Fibroblast of lung (primary cell): ENCODE data around the gene NKRF. TPM values are rescaled to one million over a fixed set of nuclear protein-coding genes. Genes with fewer than 3 reads are reported as not detected.

Experiments
- DNase-seq, 2 donors: peaks; one replicate each; pipeline versions ENCODE4 v3.0.0 to v3.0.0-alpha.2; 2010; ENCODE audit warnings: low read depth in 2 of 2
- H2AFZ ChIP-seq: 2 replicates; pipeline ENCODE4 v1.5.1; 2012; ENCODE audit warnings: low read length, control low read depth, inconsistent platforms
- H3K27ac ChIP-seq: 2 replicates; pipeline ENCODE4 v1.5.1; 2011; ENCODE audit warnings: low read length, control low read depth; ENCODE audit not compliant: insufficient read depth
- H3K27me3 ChIP-seq: 2 replicates; pipeline ENCODE4 v1.5.1; 2011; ENCODE audit warnings: mild to moderate bottlenecking, low read length; ENCODE audit not compliant: control insufficient read depth, insufficient read depth
- H3K36me3 ChIP-seq: 2 replicates; pipeline ENCODE4 v1.5.1; 2011; ENCODE audit warnings: low read length; ENCODE audit not compliant: control insufficient read depth, insufficient read depth
- H3K4me1 ChIP-seq: 2 replicates; pipeline ENCODE4 v1.5.1; 2011; ENCODE audit warnings: low read length; ENCODE audit not compliant: control insufficient read depth, insufficient read depth; ENCODE audit errors: extremely low read depth
- H3K4me2 ChIP-seq: 2 replicates; pipeline ENCODE4 v1.5.1; 2011; ENCODE audit warnings: low read length, control low read depth; ENCODE audit not compliant: insufficient read depth; ENCODE audit errors: extremely low read depth
- H3K4me3 ChIP-seq, 4 experiments: fragments of 200-600 bp in 1 of 4; sonication (generic) in 1 of 4; replicated peaks in 1 of 4; 2 replicates each; pipeline ENCODE4 v1.5.1; 2011 to 2016; ENCODE audit warnings: low read length in 4 of 4, low read depth in 3 of 4, mild to moderate bottlenecking in 3 of 4, control low read depth in 2 of 4, inconsistent platforms in 1 of 4, mixed read lengths in 1 of 4; ENCODE audit not compliant: insufficient read depth in 1 of 4; ENCODE audit errors: control extremely low read depth in 1 of 4
- H3K79me2 ChIP-seq: 2 replicates; pipeline ENCODE4 v1.5.1; 2012; ENCODE audit warnings: mild to moderate bottlenecking, low read length, inconsistent platforms; ENCODE audit not compliant: control insufficient read depth, insufficient read depth
- H3K9ac ChIP-seq: 2 replicates; pipeline ENCODE4 v1.5.1; 2011; ENCODE audit warnings: mild to moderate bottlenecking, low read length, control low read depth; ENCODE audit not compliant: insufficient read depth
- H3K9me3 ChIP-seq: 2 replicates; pipeline ENCODE4 v1.5.1; 2012; ENCODE audit warnings: low read depth, low read length; ENCODE audit not compliant: control insufficient read depth, insufficient read depth
- H4K20me1 ChIP-seq: 2 replicates; pipeline ENCODE4 v1.5.1; 2011; ENCODE audit warnings: low read length; ENCODE audit not compliant: control insufficient read depth, insufficient read depth; ENCODE audit errors: extremely low read depth
- EZH2 ChIP-seq: IDR thresholded peaks from 2 replicates; pipeline ENCODE4 v1.5.1; 2012; ENCODE audit warnings: low read length, control low read depth, mild to moderate bottlenecking; ENCODE audit errors: missing control alignments
- polyA plus RNA-seq, 2 donors: library from polyadenylated mRNA; depleted of rRNA in 1 of 2; stranded (reverse) in 1 of 2; unstranded in 1 of 2; fragments of >200 nt; gene quantifications; 2 replicates each; pipeline ENCODE4 v1.2.1, GENCODE V29; 2011 to 2012; ENCODE audit warnings: missing spikeins in 1 of 2
- total RNA-seq: library from RNA; depleted of rRNA; stranded (reverse); fragments of >200 nt; gene quantifications from 2 replicates; pipeline ENCODE4 v1.2.1, GENCODE V29; 2014
- TF ChIP-seq, protein P1 (sequence below), 2 donors: IDR thresholded peaks in 1 of 2; conservative IDR thresholded peaks in 1 of 2; 1 replicate in 1 of 2; 2 replicates in 1 of 2; pipeline ENCODE4 v1.5.1; 2011 to 2012; ENCODE audit warnings: low read length in 2 of 2, control low read depth in 1 of 2, inconsistent platforms in 1 of 2, low read depth in 1 of 2, mild to moderate bottlenecking in 1 of 2

Gene NKRF
- total and polyA plus RNA-seq, 2 donors (not counting 1 experiment from before 2014, with no cell fraction given): 4.1 to 7.1 TPM

GRCh38 chrX:119618439-119618838, 12.2 kb upstream of the NKRF start:
- no peak overlapping the region for H3K27ac ChIP-seq
- no peaks in the 10 kb centered on the region for H3K9me3 ChIP-seq
- no peaks in the 10 kb centered on the region for H3K27me3 ChIP-seq
- H3K4me3 ChIP-seq: no peak overlapping the region
- no peaks in the 10 kb centered on the region for H4K20me1 ChIP-seq
- no peaks in the 10 kb centered on the region for H3K4me1 ChIP-seq
- H3K36me3 ChIP-seq: no peaks in the 10 kb centered on the region
- H2AFZ ChIP-seq: no peak overlapping the region
- no peak for TF ChIP-seq EZH2
- TF ChIP-seq, protein P1, sequence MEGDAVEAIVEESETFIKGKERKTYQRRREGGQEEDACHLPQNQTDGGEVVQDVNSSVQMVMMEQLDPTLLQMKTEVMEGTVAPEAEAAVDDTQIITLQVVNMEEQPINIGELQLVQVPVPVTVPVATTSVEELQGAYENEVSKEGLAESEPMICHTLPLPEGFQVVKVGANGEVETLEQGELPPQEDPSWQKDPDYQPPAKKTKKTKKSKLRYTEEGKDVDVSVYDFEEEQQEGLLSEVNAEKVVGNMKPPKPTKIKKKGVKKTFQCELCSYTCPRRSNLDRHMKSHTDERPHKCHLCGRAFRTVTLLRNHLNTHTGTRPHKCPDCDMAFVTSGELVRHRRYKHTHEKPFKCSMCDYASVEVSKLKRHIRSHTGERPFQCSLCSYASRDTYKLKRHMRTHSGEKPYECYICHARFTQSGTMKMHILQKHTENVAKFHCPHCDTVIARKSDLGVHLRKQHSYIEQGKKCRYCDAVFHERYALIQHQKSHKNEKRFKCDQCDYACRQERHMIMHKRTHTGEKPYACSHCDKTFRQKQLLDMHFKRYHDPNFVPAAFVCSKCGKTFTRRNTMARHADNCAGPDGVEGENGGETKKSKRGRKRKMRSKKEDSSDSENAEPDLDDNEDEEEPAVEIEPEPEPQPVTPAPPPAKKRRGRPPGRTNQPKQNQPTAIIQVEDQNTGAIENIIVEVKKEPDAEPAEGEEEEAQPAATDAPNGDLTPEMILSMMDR (conservative IDR thresholded peaks at IDR 0.05 in 1 of 2, IDR thresholded peaks at IDR 0.05 in 1 of 2; ENCODE audit: low read depth in 1 of 2, low read length in 2 of 2): no peak
- no peak for DNase-seq
- H3K9ac ChIP-seq: no peak overlapping the region
- H3K4me2 ChIP-seq: no peak overlapping the region
- no peaks in the 10 kb centered on the region for H3K79me2 ChIP-seq

GRCh38 chrX:119617517-119618164, 11.4 kb upstream of the NKRF start:
- no peak overlapping the region for H3K27ac ChIP-seq
- no peaks in the 10 kb centered on the region for H4K20me1 ChIP-seq
- no peak for DNase-seq
- H3K4me2 ChIP-seq: no peak overlapping the region
- no peaks in the 10 kb centered on the region for H3K4me1 ChIP-seq
- H3K9me3 ChIP-seq: no peaks in the 10 kb centered on the region
- H3K27me3 ChIP-seq: no peaks in the 10 kb centered on the region
- no peak overlapping the region for H2AFZ ChIP-seq
- H3K9ac ChIP-seq: no peak overlapping the region
- no peaks in the 10 kb centered on the region for H3K79me2 ChIP-seq
- TF ChIP-seq, protein P1 (conservative IDR thresholded peaks at IDR 0.05 in 1 of 2, IDR thresholded peaks at IDR 0.05 in 1 of 2; ENCODE audit: low read depth in 1 of 2, low read length in 2 of 2): no peak
- no peak for TF ChIP-seq EZH2
- H3K36me3 ChIP-seq: no peaks in the 10 kb centered on the region
- H3K4me3 ChIP-seq: no peak overlapping the region

GRCh38 chrX:119614776-119615175, 8.6 kb upstream of the NKRF start:
- Histone ChIP-seq H3K27ac (no peak overlapping the region), H3K27me3 (no peaks in the 10 kb centered on the region), H3K36me3 (no peaks in the 10 kb centered on the region), H3K4me2 (no peak overlapping the region), H3K9me3 (no peaks in the 10 kb centered on the region), H3K4me1 (no peaks in the 10 kb centered on the region), H2AFZ (no peak overlapping the region), H3K9ac (no peak overlapping the region), H3K4me3 (no peak overlapping the region), H3K79me2 (no peaks in the 10 kb centered on the region), H4K20me1 (no peaks in the 10 kb centered on the region)
- TF ChIP-seq EZH2: no peak
- TF ChIP-seq, protein P1 (conservative IDR thresholded peaks at IDR 0.05 in 1 of 2, IDR thresholded peaks at IDR 0.05 in 1 of 2; ENCODE audit: low read depth in 1 of 2, low read length in 2 of 2): no peak
- no peak for DNase-seq
